ENCODE results near the gene FZD7.

FZD7 gene

DNA sequence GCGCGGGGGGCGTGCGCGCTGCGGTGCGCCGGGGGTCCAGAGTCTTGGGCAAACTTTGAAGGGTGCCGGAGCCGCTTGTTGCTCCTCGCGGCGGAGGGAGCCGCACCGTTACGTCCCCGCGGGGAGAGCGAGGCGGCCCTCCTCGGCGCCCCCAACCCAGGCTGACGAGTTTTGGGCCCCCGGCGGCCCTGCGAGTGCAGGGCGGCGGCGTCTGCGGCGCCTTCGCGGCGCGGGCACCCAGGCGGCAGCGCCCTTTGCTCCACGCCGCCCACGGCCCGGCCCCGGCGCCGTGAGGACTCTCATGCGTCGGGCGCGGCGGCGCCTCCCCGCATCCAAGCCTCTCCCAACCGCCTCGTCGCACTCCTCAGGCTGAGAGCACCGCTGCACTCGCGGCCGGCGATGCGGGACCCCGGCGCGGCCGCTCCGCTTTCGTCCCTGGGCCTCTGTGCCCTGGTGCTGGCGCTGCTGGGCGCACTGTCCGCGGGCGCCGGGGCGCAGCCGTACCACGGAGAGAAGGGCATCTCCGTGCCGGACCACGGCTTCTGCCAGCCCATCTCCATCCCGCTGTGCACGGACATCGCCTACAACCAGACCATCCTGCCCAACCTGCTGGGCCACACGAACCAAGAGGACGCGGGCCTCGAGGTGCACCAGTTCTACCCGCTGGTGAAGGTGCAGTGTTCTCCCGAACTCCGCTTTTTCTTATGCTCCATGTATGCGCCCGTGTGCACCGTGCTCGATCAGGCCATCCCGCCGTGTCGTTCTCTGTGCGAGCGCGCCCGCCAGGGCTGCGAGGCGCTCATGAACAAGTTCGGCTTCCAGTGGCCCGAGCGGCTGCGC lies 814 bp downstream of the FZD7 start:
- peak; percentile 33 for DNase-seq

DNA sequence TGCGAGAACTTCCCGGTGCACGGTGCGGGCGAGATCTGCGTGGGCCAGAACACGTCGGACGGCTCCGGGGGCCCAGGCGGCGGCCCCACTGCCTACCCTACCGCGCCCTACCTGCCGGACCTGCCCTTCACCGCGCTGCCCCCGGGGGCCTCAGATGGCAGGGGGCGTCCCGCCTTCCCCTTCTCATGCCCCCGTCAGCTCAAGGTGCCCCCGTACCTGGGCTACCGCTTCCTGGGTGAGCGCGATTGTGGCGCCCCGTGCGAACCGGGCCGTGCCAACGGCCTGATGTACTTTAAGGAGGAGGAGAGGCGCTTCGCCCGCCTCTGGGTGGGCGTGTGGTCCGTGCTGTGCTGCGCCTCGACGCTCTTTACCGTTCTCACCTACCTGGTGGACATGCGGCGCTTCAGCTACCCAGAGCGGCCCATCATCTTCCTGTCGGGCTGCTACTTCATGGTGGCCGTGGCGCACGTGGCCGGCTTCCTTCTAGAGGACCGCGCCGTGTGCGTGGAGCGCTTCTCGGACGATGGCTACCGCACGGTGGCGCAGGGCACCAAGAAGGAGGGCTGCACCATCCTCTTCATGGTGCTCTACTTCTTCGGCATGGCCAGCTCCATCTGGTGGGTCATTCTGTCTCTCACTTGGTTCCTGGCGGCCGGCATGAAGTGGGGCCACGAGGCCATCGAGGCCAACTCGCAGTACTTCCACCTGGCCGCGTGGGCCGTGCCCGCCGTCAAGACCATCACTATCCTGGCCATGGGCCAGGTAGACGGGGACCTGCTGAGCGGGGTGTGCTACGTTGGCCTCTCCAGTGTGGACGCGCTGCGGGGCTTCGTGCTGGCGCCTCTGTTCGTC lies 1.7 kb downstream of the FZD7 start:
- Histone ChIP-seq H3K4me3 (ENCODE audit: low read depth, low read length) (peak overlapping the region; percentile 68), H3K27me3 (replicated peaks) (no peaks in the 10 kb centered on the region), H3K36me3 (replicated peaks) (no peaks in the 10 kb centered on the region), H3K27ac (no peak overlapping the region)
- DNase-seq = peak; percentile 48
- in situ Hi-C loops (cut with HindIII; ENCODE audit: low pct_ligation_motif_present, low sequenced_read_pairs) = no loop called here
- TF ChIP-seq, protein P1, sequence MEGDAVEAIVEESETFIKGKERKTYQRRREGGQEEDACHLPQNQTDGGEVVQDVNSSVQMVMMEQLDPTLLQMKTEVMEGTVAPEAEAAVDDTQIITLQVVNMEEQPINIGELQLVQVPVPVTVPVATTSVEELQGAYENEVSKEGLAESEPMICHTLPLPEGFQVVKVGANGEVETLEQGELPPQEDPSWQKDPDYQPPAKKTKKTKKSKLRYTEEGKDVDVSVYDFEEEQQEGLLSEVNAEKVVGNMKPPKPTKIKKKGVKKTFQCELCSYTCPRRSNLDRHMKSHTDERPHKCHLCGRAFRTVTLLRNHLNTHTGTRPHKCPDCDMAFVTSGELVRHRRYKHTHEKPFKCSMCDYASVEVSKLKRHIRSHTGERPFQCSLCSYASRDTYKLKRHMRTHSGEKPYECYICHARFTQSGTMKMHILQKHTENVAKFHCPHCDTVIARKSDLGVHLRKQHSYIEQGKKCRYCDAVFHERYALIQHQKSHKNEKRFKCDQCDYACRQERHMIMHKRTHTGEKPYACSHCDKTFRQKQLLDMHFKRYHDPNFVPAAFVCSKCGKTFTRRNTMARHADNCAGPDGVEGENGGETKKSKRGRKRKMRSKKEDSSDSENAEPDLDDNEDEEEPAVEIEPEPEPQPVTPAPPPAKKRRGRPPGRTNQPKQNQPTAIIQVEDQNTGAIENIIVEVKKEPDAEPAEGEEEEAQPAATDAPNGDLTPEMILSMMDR (IDR thresholded peaks at IDR 0.05; ENCODE audit: low read depth, low read length, missing control alignments) = peak; percentile 79

More for the DNA sequence above, 814 bp downstream of the FZD7 start:
- TF ChIP-seq, protein P1 (IDR thresholded peaks at IDR 0.05; ENCODE audit: low read depth, low read length, missing control alignments) = peak; percentile 22
- H3K4me3 ChIP-seq (ENCODE audit: low read depth, low read length) = peak overlapping the region; percentile 68
- H3K27ac ChIP-seq = peak overlapping the region; percentile 76
- in situ Hi-C loops (cut with HindIII; ENCODE audit: low pct_ligation_motif_present, low sequenced_read_pairs) = no loop called here
- H3K36me3 ChIP-seq (replicated peaks) = no peaks in the 10 kb centered on the region
- H3K27me3 ChIP-seq (replicated peaks) = no peaks in the 10 kb centered on the region

DNA sequence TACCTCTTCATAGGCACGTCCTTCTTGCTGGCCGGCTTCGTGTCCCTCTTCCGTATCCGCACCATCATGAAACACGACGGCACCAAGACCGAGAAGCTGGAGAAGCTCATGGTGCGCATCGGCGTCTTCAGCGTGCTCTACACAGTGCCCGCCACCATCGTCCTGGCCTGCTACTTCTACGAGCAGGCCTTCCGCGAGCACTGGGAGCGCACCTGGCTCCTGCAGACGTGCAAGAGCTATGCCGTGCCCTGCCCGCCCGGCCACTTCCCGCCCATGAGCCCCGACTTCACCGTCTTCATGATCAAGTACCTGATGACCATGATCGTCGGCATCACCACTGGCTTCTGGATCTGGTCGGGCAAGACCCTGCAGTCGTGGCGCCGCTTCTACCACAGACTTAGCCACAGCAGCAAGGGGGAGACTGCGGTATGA lies 2.3 kb downstream of the FZD7 start:
- Histone ChIP-seq H3K36me3 (replicated peaks) (no peaks in the 10 kb centered on the region), H3K27me3 (replicated peaks) (no peaks in the 10 kb centered on the region), H3K4me3 (ENCODE audit: low read depth, low read length) (peak overlapping the region; percentile 68), H3K27ac (no peak overlapping the region)
- TF ChIP-seq, protein P1 (IDR thresholded peaks at IDR 0.05; ENCODE audit: low read depth, low read length, missing control alignments) = no peak
- in situ Hi-C loops (cut with HindIII; ENCODE audit: low pct_ligation_motif_present, low sequenced_read_pairs) = no loop called here
- DNase-seq = no peak

DNA sequence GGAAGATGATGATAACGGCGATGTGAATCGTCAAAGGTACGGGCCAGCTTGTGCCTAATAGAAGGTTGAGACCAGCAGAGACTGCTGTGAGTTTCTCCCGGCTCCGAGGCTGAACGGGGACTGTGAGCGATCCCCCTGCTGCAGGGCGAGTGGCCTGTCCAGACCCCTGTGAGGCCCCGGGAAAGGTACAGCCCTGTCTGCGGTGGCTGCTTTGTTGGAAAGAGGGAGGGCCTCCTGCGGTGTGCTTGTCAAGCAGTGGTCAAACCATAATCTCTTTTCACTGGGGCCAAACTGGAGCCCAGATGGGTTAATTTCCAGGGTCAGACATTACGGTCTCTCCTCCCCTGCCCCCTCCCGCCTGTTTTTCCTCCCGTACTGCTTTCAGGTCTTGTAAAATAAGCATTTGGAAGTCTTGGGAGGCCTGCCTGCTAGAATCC lies 3.0 kb downstream of the FZD7 start:
- peak overlapping the region; percentile 68 for H3K4me3 ChIP-seq (ENCODE audit: low read depth, low read length)
- H3K36me3 ChIP-seq (replicated peaks) = no peaks in the 10 kb centered on the region
- TF ChIP-seq, protein P1 (IDR thresholded peaks at IDR 0.05; ENCODE audit: low read depth, low read length, missing control alignments) = no peak
- in situ Hi-C loops (cut with HindIII; ENCODE audit: low pct_ligation_motif_present, low sequenced_read_pairs) = no loop called here
- no peaks in the 10 kb centered on the region for H3K27me3 ChIP-seq (replicated peaks)
- DNase-seq = no peak
- no peak overlapping the region for H3K27ac ChIP-seq

DNA sequence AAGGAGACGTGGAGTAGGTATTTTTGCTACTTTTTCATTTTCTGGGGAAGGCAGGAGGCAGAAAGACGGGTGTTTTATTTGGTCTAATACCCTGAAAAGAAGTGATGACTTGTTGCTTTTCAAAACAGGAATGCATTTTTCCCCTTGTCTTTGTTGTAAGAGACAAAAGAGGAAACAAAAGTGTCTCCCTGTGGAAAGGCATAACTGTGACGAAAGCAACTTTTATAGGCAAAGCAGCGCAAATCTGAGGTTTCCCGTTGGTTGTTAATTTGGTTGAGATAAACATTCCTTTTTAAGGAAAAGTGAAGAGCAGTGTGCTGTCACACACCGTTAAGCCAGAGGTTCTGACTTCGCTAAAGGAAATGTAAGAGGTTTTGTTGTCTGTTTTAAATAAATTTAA lies 3.4 kb downstream of the FZD7 start:
- in situ Hi-C loops (cut with HindIII; ENCODE audit: low pct_ligation_motif_present, low sequenced_read_pairs) = no loop called here
- H3K36me3 ChIP-seq (replicated peaks) = no peaks in the 10 kb centered on the region
- H3K27me3 ChIP-seq (replicated peaks) = no peaks in the 10 kb centered on the region
- DNase-seq = no peak
- no peak overlapping the region for H3K27ac ChIP-seq
- TF ChIP-seq, protein P1 (IDR thresholded peaks at IDR 0.05; ENCODE audit: low read depth, low read length, missing control alignments) = no peak
- H3K4me3 ChIP-seq (ENCODE audit: low read depth, low read length) = peak overlapping the region; percentile 68
